ENCODE results near the gene CHFR. TPM values are rescaled to one million over a fixed set of nuclear protein-coding genes. Genes with fewer than 3 reads are reported as not detected.

CHFR gene
- polyA plus RNA-seq, 1 experiment: 41.6 TPM

DNA sequence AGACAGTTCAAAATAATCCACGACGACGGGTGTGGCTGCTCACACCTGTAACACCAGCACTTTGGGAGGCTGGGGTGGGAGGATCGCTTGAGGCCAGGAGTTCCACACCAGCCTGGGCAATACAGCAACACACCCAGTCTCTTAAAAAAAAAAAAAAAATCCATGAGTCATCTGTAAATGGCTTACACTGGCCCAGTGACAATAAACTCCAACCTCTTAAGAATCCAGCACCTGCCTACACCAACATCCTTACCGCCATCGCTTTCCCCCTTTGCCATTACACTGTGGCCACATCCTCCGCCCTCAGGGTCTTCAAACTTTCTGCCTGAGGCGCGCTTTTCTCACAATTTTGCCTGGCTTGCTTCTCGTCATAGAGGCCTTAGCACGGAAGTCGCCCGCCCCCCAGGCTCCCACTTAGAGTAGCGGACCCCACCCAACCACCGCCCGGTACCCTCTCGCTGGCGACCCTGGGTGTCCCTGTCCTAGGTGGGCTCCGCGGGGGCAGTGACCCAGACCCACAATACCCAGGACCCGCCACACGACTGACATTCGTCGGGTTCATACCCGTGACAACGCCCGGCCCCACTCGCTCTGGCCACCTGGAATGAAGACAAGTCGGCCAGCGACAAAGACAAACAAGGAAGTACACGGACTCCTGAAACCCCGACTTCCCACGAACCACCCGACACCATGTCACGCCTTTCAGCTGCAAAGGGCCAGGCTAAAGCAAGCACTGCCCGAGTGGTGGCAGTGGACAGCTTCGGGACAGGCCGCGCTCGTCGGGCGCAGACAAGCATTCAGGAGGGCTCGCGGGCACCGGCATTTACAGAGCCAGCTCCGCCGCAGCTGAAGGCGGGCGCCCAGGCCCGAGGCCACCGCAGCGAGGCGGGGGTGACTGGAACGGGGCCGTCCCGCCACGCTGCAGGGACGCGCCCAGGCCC is 59.4 kb downstream of the CHFR start:
- peak; percentile 23 for DNase-seq (ENCODE audit: low read depth)
- peak overlapping the region; percentile 96 for H3K4me3 ChIP-seq (ENCODE audit: low read depth, low read length)
- CTCF ChIA-PET: no interaction called here
- H3K27me3 ChIP-seq (ENCODE audit: control insufficient read depth, insufficient read depth, low read length): no peaks in the 10 kb centered on the region
- TF ChIP-seq, protein P1, sequence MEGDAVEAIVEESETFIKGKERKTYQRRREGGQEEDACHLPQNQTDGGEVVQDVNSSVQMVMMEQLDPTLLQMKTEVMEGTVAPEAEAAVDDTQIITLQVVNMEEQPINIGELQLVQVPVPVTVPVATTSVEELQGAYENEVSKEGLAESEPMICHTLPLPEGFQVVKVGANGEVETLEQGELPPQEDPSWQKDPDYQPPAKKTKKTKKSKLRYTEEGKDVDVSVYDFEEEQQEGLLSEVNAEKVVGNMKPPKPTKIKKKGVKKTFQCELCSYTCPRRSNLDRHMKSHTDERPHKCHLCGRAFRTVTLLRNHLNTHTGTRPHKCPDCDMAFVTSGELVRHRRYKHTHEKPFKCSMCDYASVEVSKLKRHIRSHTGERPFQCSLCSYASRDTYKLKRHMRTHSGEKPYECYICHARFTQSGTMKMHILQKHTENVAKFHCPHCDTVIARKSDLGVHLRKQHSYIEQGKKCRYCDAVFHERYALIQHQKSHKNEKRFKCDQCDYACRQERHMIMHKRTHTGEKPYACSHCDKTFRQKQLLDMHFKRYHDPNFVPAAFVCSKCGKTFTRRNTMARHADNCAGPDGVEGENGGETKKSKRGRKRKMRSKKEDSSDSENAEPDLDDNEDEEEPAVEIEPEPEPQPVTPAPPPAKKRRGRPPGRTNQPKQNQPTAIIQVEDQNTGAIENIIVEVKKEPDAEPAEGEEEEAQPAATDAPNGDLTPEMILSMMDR (IDR thresholded peaks at IDR 0.05; ENCODE audit: insufficient read depth, low read depth, low read length): no peak; the same call in 1 of the 2 replicates
- H3K36me3 ChIP-seq (ENCODE audit: control insufficient read depth, insufficient read depth, low read length): peaks cover 15% of the 10 kb centered on the region
- POLR2A ChIA-PET: no interaction called here

DNA sequence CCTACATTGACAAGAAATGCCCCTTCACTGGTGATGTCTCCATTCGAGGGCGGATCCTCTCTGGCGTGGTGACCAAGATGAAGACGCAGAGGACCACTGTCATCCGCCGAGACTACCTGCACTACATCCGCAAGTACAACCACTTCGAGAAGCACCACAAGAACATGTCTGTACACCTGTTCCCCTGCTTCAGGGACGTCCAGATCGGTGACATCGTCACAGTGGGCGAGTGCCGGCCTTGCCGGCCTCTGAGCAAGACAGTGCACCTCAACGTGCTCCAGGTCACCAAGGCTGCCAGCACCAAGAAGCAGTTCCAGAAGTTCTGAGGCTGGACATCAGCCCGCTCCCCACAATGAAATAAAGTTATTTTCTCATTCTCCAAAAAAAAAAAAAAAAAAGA is 61.5 kb downstream of the CHFR start:
- ChIA-PET POLR2A (no interaction called here), CTCF (no interaction called here)
- Histone ChIP-seq H3K36me3 (ENCODE audit: control insufficient read depth, insufficient read depth, low read length) (peaks cover 22% of the 10 kb centered on the region), H3K27me3 (ENCODE audit: control insufficient read depth, insufficient read depth, low read length) (no peaks in the 10 kb centered on the region), H3K4me3 (ENCODE audit: low read depth, low read length) (no peak overlapping the region)
- no peak for DNase-seq (ENCODE audit: low read depth)
- TF ChIP-seq, protein P1 (IDR thresholded peaks at IDR 0.05; ENCODE audit: insufficient read depth, low read depth, low read length): no peak

DNA sequence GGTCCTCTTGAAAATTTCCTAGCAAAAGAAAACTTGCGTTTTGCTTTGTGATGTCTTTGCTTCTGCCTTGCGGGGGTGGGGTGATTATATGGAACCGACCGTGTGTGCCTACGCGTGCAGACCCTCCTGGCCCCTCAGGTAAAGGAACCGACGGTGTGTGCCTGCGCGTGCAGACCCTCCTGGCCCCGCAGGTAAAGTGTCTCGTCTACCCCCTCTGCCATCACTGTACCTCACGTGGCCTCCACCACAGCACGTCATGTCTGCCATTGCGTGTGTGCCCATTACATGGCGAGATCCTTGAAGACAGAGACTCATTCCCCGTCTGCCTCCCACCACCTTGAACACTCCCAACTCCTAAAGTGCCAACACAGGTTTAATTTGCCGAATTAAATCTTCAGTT is 62.3 kb downstream of the CHFR start:
- no peak overlapping the region for H3K4me3 ChIP-seq (ENCODE audit: low read depth, low read length)
- DNase-seq (ENCODE audit: low read depth): no peak
- ChIA-PET CTCF (no interaction called here), POLR2A (no interaction called here)
- TF ChIP-seq, protein P1 (IDR thresholded peaks at IDR 0.05; ENCODE audit: insufficient read depth, low read depth, low read length): no peak
- H3K36me3 ChIP-seq (ENCODE audit: control insufficient read depth, insufficient read depth, low read length): peaks cover 22% of the 10 kb centered on the region
- no peaks in the 10 kb centered on the region for H3K27me3 ChIP-seq (ENCODE audit: control insufficient read depth, insufficient read depth, low read length)

DNA sequence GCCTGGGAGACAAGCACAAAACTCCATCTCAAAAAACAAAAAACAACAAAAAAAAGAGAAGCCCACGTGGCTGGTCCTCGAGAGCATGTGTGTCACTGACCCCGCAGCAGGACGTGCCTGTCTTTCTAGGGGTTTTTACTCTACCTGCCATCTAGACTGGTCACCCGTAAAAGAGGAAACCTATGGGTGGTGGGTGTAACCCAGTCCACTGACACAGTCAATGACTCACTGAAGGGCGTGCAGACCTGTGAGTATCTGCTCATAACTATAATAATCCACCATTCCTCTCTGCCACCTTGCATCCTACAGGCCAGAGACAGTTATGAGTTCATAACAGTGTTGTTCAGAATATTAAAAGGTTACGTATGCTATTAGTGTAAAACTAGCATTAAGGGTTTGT is 63.4 kb downstream of the CHFR start:
- Histone ChIP-seq H3K36me3 (ENCODE audit: control insufficient read depth, insufficient read depth, low read length) (peaks cover 26% of the 10 kb centered on the region), H3K27me3 (ENCODE audit: control insufficient read depth, insufficient read depth, low read length) (no peaks in the 10 kb centered on the region), H3K4me3 (ENCODE audit: low read depth, low read length) (no peak overlapping the region)
- ChIA-PET POLR2A (no interaction called here), CTCF (no interaction called here)
- TF ChIP-seq, protein P1 (IDR thresholded peaks at IDR 0.05; ENCODE audit: insufficient read depth, low read depth, low read length): no peak
- no peak for DNase-seq (ENCODE audit: low read depth)

DNA sequence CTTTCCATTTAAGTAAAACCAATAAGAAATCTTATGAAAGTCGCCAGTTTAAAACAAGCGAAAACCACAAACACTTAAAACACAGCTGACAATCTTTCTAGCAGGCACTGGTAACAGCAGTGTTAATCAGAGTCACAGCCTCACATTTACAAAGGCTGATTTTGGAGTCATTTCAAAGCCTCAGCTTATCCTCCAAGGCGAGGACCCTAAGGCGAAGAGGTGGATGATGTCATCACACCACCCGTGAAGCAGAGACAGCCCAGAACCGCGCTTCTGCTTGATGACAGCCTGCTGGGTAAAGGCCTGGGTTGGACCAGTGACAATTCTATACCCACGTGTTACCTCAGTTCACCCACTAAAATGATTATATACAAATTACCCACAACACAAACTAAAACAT is 68.8 kb downstream of the CHFR start:
- TF ChIP-seq, protein P1 (IDR thresholded peaks at IDR 0.05; ENCODE audit: insufficient read depth, low read depth, low read length): no peak
- DNase-seq (ENCODE audit: low read depth): no peak
- CTCF ChIA-PET: no interaction called here
- POLR2A ChIA-PET: no interaction called here
- no peaks in the 10 kb centered on the region for H3K27me3 ChIP-seq (ENCODE audit: control insufficient read depth, insufficient read depth, low read length)
- H3K36me3 ChIP-seq (ENCODE audit: control insufficient read depth, insufficient read depth, low read length): peaks cover 40% of the 10 kb centered on the region
- H3K4me3 ChIP-seq (ENCODE audit: low read depth, low read length): no peak overlapping the region

All from BJ (cell line).